Transverse colon (tissue), 4 donors: ENCODE measurements around the gene PRPF8.

Source experiments
- POLR2A ChIP-seq: fragments of 450-650 bp; IDR thresholded peaks from one replicate; pipeline ENCODE4 v1.6.1; 2016; ENCODE audit warnings: antibody characterized with exemption, mild to moderate bottlenecking, moderate library complexity
- POLR2AphosphoS5 ChIP-seq, 3 donors: sonication (generic); formaldehyde crosslinking; IDR thresholded peaks; one replicate each; pipeline ENCODE4 v1.6.1; 2016; ENCODE audit warnings: antibody characterized with exemption in 3 of 3
- TF ChIP-seq, protein P1 (sequence below), 5 experiments: fragments of 200-600 bp in 3 of 5; fragments of 450-650 bp in 2 of 5; sonication (generic) in 3 of 5; IDR thresholded peaks; 1 replicate in 2 of 5; 2 replicates in 3 of 5; pipeline ENCODE4 v1.5.1; 2016 to 2017; ENCODE audit warnings: antibody characterized with exemption in 5 of 5, inconsistent platforms in 3 of 5, mild to moderate bottlenecking in 2 of 5, moderate library complexity in 1 of 5

DNA sequence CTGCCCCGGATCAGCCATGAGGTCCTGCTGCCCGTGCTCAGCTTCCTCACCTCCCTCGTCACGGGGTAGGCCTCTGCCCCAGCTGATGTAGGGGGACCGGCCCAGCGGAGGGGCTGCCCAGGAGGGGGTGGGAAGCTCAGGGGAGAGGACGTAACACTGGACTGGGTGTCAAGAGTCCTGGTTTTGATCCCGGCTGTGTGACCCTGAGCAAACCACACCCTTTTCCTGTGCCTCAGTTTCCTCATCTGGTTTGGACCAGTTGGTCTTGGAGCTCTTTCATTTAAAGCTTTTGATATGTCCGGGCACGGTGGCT, 46.5 kb upstream of the PRPF8 start:
- TF ChIP-seq, protein P1, sequence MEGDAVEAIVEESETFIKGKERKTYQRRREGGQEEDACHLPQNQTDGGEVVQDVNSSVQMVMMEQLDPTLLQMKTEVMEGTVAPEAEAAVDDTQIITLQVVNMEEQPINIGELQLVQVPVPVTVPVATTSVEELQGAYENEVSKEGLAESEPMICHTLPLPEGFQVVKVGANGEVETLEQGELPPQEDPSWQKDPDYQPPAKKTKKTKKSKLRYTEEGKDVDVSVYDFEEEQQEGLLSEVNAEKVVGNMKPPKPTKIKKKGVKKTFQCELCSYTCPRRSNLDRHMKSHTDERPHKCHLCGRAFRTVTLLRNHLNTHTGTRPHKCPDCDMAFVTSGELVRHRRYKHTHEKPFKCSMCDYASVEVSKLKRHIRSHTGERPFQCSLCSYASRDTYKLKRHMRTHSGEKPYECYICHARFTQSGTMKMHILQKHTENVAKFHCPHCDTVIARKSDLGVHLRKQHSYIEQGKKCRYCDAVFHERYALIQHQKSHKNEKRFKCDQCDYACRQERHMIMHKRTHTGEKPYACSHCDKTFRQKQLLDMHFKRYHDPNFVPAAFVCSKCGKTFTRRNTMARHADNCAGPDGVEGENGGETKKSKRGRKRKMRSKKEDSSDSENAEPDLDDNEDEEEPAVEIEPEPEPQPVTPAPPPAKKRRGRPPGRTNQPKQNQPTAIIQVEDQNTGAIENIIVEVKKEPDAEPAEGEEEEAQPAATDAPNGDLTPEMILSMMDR (IDR thresholded peaks at IDR 0.05): no peak
- no peak for TF ChIP-seq POLR2A
- TF ChIP-seq POLR2AphosphoS5 (IDR thresholded peaks at IDR 0.05): no peak
